K562 (cell line): ENCODE results near the gene SFR1. TPM values are rescaled to one million over a fixed set of nuclear protein-coding genes. Genes with fewer than 3 reads are reported as not detected.

Source experiments
- AFF1 ChIP-seq, 2 experiments: fragments of 450-650 bp; IDR thresholded peaks; 2 replicates each; pipeline ENCODE4 v1.6.1; 2018; ENCODE audit warnings: mild to moderate bottlenecking in 2 of 2, low read depth in 1 of 2; ENCODE audit not compliant: partially characterized antibody in 2 of 2
- ARID1B ChIP-seq: fragments of 450-650 bp; IDR thresholded peaks from 2 replicates; pipeline ENCODE4 v1.6.1; 2016; ENCODE audit warnings: antibody characterized with exemption, mild to moderate bottlenecking, inconsistent platforms
- BMI1 ChIP-seq: fragments of 150-350 bp; IDR thresholded peaks from 2 replicates; pipeline ENCODE4 v1.6.1; 2014; ENCODE audit warnings: low read length
- HNRNPLL ChIP-seq: fragments of 200-400 bp; formaldehyde crosslinking; IDR thresholded peaks from 2 replicates; pipeline ENCODE4 v1.6.1; 2017; ENCODE audit warnings: low read length, low read depth, mild to moderate bottlenecking; ENCODE audit not compliant: poor library complexity, severe bottlenecking
- PYGO2 ChIP-seq: fragments of 450-650 bp; IDR thresholded peaks from 2 replicates; pipeline ENCODE4 v1.6.1; 2016; ENCODE audit warnings: mild to moderate bottlenecking, missing genetic modification characterization, moderate library complexity, missing compliant biosample characterization
- RBM25 ChIP-seq: fragments of 200-400 bp; formaldehyde crosslinking; IDR thresholded peaks from 2 replicates; pipeline ENCODE4 v1.6.1; 2018; ENCODE audit warnings: low read length, low read depth, moderate library complexity; ENCODE audit not compliant: severe bottlenecking
- ZBTB11 ChIP-seq, 3 experiments: fragments of 200-800 bp in 1 of 3; fragments of 250-450 bp in 1 of 3; fragments of 450-650 bp in 1 of 3; sonication (Bioruptor Pico) in 1 of 3; sonication (Bioruptor generic) in 1 of 3; formaldehyde crosslinking in 1 of 3; IDR thresholded peaks; 2 replicates each; pipeline versions ENCODE4 v1.6.1 to v1.8.0; 2016 to 2022; ENCODE audit warnings: mild to moderate bottlenecking in 2 of 3, missing genetic modification characterization in 2 of 3, missing compliant biosample characterization in 1 of 3, moderate library complexity in 1 of 3
- polyA plus RNA-seq, 8 experiments: library from polyadenylated mRNA; depleted of rRNA in 4 of 8; stranded (reverse) in 5 of 8; unstranded in 3 of 8; fragments of >200 nt; fragmentation: Nextera tagmentation in 2 of 8; fragmentation: Illumina TruSeq in 1 of 8; extraction: Ambion mirVana in 2 of 8; extraction: Trizol in 1 of 8; gene quantifications; 2 replicates each; pipeline versions ENCODE4 v1.2.1 to v1.2.3, GENCODE V29; 2011 to 2014; ENCODE audit warnings: inconsistent platforms in 1 of 8, missing spikeins in 1 of 8
- total RNA-seq, 7 experiments: library from RNA; depleted of rRNA in 6 of 7; stranded (reverse); fragments of >200 nt in 6 of 7; fragmentation: Illumina TruSeq in 2 of 7; extraction: Trizol in 2 of 7; gene quantifications; 2 replicates each; pipeline versions ENCODE4 v1.2.1 to v1.2.3, GENCODE V29; 2011 to 2021; ENCODE audit warnings: low replicate concordance in 1 of 7
- TF ChIP-seq, protein P1 (sequence below), 2 experiments: fragments of 450-650 bp in 1 of 2; sonication (generic) in 1 of 2; formaldehyde crosslinking in 1 of 2; IDR thresholded peaks; 2 replicates each; pipeline versions ENCODE4 v1.7.1 to v1.9.0; 2016 to 2022; ENCODE audit warnings: inconsistent platforms in 1 of 2, mild to moderate bottlenecking in 1 of 2, missing genetic modification reagents in 1 of 2

The SFR1 gene
- total and polyA plus RNA-seq, 9 of the 15 experiments (the other 6 are each of a cell fraction or from before 2014, with no cell fraction given) = 4.3 to 18.7 (median 9.1) TPM

- no peak for TF ChIP-seq ARID1B
- TF ChIP-seq PYGO2 (tag) = no peak
- TF ChIP-seq BMI1 = peak; percentile 50; the same call in 1 of the 2 replicates
- TF ChIP-seq ZBTB11 (CRISPR knock-in tag; IDR thresholded peaks at IDR 0.05) = no peak
- no peak for TF ChIP-seq HNRNPLL
- TF ChIP-seq, protein P1, sequence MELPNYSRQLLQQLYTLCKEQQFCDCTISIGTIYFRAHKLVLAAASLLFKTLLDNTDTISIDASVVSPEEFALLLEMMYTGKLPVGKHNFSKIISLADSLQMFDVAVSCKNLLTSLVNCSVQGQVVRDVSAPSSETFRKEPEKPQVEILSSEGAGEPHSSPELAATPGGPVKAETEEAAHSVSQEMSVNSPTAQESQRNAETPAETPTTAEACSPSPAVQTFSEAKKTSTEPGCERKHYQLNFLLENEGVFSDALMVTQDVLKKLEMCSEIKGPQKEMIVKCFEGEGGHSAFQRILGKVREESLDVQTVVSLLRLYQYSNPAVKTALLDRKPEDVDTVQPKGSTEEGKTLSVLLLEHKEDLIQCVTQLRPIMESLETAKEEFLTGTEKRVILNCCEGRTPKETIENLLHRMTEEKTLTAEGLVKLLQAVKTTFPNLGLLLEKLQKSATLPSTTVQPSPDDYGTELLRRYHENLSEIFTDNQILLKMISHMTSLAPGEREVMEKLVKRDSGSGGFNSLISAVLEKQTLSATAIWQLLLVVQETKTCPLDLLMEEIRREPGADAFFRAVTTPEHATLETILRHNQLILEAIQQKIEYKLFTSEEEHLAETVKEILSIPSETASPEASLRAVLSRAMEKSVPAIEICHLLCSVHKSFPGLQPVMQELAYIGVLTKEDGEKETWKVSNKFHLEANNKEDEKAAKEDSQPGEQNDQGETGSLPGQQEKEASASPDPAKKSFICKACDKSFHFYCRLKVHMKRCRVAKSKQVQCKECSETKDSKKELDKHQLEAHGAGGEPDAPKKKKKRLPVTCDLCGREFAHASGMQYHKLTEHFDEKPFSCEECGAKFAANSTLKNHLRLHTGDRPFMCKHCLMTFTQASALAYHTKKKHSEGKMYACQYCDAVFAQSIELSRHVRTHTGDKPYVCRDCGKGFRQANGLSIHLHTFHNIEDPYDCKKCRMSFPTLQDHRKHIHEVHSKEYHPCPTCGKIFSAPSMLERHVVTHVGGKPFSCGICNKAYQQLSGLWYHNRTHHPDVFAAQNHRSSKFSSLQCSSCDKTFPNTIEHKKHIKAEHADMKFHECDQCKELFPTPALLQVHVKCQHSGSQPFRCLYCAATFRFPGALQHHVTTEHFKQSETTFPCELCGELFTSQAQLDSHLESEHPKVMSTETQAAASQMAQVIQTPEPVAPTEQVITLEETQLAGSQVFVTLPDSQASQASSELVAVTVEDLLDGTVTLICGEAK (IDR thresholded peaks at IDR 0.05) = no peak
- TF ChIP-seq, protein P1 (CRISPR knock-in tag; IDR thresholded peaks at IDR 0.05) = no peak
- TF ChIP-seq RBM25 = no peak
- TF ChIP-seq AFF1 (IDR thresholded peaks at IDR 0.05; ENCODE audit: low read depth in 1 of 2, partially characterized antibody in 2 of 2) = peak in 1 of 2 experiments; percentile 45
Observed at GRCh38 chr10:104120903-104121484, 977 bp upstream of the SFR1 start (continued).
